HG02840 (cell line): ENCODE measurements around the gene FES.
"Not testable (repeated sequence)": the region's sequence is repeated elsewhere in the genome, so short reads cannot be mapped to it uniquely, and the experiment has no call there.

Experiments
- ATAC-seq: cut with Tn5 transposase; IDR thresholded peaks from one replicate; pipeline ENCODE4 v1.9.1; 2021; ENCODE audit warnings: mild to moderate bottlenecking, moderate library complexity, moderate number of reproducible peaks; ENCODE audit not compliant: unreplicated experiment, low FRiP score

Gene FES

DNA sequence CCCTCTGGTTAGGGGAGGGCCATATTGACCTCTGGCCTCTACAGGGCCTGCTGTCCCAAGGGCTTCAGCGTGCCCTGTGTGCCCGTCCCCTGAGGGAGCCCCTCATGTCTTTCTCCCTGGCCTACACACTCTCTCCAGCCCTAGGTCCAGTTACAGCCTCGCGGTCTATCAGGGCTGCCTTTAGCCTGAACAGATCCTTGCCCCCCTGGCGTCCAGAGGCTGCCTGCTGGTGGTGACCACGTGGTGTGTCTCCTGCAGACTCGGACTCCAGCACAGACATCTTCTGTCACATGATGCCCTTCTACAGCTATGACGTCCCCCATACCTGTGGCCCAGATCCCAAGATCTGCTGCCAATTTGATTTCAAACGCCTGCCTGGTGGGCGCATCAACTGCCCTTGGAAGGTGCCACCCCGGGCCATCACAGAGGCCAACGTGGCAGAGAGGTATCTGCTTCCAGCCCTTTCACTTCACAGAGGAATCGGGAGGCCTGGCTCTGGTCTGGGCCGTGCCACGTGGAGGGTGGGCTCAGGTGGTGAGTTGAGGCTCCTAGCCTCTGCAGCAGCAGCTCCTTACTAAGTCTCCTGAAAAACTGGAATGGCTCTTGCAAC, 22.9 kb downstream of the FES start:
- ATAC-seq = no peak

DNA sequence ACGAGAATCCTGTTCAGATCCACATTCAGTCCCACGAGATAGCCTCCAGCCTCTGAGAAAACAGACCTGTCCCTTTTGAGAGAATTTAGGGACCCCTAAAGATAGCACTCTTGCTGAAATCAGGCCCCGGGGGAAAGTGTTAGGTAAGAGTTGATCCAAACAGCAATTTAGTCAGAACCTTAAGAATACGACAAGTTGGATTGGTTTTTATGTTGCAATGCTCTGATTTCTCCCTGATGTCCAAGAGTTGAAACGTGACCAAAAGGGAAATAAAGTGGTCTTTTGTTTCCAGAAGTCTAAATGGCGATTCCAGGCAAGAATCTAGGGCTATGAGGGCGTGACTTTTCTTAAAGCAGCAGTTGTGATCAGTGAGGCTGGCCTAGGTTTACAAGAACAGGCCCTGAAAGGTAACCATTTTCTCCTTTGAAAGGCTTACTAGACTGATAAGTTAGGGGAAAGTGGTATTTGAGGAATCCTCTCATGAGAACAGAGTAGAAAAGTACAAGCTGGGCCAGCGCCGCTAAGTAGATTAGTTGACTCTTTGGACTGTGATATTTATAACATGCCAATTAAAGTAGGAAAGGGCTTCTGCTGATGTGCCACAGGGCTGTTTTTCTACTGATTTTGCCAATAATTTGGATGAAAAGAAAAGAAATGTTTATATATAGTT, 23.7 kb downstream of the FES start:
- ATAC-seq = no peak

DNA sequence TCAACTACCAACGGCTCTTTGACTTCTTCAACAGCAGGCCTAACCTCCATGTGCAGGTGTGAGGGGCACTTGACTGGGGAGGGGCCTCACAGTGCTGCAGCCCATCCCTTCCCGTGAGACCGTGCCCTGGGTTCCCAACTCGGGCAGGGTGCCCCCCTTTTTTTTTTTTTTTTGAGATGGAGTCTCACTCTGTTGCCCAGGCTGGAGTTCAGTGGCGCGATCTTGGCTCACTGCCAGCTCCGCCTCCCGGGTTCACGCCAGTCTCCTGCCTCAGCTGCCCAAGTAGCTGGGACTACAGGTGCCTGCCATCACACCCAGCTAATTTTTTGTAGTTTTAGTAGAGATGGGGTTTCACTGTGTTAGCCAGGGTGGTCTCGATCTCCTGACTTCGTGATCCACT, 25.1 kb downstream of the FES start:
- ATAC-seq = not testable (repeated sequence)

DNA sequence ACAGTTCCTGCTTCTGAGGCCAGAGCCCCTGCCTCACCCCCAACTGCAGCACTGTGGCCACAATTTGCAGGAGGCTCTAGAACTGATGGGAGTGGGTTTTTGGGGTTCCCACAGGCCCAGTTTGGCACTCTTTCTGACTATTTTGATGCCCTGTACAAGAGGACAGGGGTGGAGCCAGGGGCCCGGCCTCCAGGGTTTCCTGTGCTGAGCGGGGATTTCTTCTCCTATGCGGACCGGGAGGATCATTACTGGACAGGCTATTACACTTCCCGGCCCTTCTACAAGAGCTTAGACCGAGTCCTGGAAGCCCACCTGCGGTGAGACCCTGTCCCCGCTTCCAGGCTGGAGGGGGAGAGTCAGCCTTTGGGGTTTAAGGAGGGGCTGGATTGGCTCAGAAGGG, 25.7 kb downstream of the FES start:
- no peak for ATAC-seq

DNA sequence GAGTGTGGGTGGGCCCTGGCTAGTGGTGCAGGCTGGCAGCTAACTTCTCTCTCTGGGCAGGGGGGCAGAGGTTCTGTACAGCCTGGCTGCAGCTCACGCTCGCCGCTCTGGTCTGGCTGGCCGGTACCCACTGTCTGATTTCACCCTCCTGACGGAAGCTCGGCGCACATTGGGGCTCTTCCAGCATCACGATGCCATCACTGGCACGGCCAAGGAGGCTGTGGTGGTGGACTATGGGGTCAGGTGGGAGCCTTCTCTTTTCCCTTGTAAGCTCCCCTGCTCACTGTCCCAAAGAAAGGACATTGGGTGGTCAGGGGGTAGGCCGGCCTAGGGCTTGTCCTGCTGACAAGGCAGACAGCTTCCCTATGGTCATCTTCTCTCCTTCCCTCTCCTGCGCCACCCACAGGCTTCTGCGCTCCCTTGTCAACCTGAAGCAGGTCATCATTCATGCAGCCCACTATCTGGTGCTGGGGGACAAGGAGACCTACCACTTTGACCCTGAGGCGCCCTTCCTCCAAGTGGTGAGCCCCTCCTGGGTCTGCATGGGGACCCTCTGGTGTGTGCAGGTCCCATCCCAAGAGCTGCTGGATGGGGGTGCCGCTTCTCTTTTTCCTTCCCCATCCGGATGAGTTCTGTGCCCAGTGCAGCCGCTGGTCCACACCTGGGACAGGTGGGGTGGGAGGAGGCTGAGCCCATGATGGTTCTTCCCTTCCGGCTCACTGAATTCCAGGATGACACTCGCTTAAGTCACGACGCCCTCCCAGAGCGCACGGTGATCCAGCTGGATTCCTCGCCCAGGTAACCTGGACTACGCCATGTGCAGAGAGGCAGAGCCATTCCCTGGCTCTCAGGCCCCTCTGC, 26.4 kb downstream of the FES start:
- no peak for ATAC-seq

DNA sequence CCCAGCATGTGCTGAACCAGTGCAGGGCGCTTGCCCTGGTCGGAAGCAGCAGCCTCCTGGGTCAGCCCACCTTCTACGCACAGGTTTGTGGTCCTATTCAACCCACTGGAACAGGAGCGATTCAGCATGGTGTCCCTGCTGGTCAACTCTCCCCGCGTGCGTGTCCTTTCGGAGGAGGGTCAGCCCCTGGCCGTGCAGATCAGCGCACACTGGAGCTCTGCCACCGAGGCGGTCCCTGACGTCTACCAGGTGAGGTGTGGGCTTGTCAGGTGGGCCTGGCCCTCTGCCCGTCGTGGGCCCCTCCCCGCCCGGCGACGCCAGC, 27.0 kb downstream of the FES start:
- ATAC-seq = no peak

DNA sequence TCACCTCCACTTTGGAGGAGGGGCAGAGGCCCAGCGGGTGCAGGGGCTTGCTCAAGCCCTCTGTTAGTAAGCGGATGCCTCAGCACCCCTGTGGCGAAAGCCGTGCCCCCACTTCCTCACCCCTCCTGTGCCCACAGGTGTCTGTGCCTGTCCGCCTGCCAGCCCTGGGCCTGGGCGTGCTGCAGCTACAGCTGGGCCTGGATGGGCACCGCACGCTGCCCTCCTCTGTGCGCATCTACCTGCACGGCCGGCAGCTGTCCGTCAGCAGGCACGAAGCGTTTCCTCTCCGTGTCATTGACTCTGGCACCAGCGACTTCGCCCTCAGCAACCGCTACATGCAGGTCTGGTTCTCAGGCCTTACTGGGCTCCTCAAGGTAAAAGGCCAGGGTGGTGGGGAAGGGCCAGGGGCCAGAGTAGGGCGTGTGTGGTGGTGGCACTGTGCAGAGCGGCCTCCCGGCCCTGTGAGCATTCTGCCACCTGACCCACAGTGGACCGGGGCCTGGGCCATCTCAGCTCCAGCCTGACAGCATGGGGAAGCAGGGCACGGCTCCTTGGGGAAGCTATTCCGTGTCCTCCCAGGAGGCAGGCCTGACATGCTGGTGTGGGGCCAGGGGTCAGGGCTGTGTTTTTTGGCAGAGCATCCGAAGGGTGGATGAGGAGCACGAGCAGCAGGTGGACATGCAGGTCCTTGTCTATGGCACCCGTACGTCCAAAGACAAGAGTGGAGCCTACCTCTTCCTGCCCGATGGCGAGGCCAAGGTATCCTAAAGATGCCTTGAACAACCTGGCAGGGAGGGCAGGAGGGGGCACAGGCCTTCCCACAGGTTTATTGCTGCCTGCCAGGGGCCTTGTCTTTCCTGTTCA, 27.8 kb downstream of the FES start:
- ATAC-seq = no peak

DNA sequence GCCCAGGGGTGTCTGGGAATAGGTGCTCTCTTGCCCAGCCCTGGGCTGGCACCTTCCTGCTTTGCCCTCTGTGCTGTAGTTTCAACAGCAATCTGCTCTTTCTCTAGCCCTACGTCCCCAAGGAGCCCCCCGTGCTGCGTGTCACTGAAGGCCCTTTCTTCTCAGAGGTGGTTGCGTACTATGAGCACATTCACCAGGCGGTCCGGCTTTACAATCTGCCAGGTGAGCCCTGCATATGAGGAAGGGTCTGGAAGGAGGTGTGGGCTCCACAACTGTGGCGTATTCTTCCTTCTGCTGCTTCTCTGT, 28.4 kb downstream of the FES start:
- no peak for ATAC-seq

DNA sequence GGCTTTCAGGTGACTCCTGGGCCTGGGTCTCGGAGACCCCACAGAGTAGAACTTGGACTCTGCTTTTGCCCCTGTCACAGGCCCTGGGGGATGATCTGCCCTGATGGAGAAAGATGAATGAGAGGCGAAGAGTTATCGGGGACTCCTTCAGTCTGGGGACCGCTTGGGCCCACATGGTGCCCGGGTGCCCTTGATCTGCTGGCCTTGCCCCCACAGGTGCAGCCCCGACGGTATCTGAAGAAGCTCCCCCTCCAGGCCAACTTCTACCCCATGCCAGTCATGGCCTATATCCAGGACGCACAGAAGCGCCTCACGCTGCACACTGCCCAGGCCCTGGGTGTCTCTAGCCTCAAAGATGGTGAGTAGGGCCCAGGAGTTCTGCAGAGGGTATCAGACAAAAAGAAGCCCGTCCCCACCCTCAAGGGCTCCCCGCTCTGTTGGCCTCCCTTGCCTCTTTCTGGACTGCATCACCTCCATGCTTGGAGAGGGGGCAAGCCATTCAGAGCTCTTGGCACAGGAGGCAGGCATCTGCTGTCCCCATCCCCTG, 29.2 kb downstream of the FES start:
- ATAC-seq = no peak

DNA sequence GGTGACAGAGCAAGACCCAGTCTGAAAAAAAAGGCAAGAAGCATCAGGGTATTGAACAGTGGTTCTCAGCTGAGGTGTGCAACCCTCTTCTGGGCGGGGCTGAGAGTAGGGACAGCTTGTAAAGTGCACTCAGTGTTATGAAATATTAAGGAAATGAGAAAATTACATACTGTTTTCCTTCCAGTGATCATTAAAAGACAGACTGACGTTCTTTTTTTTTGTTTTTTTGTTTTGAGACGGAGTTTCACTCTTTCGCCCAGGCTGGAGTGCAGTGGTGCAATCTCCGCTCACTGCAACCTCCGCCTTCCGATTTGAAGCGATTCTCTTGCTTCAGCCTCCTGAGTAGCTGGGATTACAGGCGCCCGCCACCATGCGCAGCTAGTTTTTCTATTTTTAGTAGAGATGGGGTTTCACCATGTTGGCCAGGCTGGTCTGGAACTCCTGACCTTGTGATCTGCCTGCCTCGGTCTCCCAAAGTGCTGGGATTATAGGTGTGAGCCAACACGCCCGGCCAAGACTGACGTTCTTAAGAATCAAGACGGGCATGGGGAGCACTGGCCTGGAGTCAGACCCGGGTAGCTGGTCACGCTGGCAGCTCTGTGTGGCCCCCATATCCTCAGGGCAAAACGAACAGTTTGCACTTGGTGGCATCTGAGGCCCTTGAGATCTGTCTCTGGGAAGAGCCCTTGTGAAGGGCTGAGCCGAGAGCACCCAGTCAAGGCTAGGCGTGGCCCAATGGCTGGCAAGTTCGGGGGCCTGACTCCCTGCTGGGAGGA, 30.2 kb downstream of the FES start:
- no peak for ATAC-seq

DNA sequence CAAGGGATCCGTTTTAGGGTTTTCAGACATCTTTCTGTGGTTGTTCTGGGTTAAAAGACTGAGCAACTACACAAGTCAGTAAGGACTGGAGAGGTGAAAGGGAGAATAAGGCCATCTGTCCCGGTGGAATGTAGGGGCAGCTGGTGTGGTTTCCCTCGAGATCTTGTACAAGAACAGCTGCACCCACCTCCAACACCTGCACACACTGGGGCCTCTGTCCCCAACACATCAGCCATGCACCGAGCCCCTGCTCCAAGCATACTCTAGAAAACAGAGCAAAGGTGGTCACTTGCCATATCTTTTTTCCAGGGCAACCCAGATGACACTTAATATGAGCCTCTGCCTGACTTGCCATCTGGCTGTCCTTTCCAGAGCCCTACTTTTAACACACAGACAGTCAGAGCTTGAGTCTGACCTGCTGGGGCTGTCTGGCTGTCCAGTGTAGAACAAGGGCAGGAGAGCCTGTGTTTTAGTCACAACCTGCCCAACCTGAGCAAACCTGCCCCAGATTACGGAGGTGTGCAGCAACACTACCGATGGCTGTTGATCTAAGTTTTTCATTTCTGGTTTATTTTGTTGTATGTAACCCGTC, 31.0 kb downstream of the FES start:
- no peak for ATAC-seq

DNA sequence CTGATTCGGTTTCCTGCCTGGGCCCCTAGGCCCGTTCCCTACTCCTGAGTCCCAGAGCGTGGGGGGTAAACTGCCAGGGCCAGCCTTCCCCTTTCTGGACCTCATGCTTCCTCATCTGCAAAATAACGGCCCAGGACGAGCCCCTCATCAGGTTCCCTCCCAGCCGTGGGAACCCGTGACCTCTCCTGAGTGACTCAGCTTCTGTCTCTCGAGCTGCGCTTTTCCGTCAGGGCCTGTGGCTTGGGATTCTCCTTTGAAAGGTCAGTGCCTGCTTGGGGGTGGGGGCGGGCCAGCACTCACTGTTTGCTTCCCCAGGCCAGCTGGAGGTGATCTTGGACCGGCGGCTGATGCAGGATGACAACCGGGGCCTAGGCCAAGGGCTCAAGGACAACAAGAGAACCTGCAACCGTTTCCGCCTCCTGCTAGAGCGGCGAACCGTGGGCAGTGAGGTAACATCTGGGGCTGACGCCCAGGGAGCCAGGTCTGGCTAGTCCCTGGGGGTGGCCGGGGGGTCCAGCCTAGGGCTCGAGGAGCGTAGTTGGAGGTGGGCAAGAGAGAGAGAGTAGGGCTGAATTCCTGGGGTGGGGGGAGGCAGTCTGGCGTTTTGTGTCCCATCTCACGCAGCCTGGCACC, 31.6 kb downstream of the FES start:
- ATAC-seq = no peak

DNA sequence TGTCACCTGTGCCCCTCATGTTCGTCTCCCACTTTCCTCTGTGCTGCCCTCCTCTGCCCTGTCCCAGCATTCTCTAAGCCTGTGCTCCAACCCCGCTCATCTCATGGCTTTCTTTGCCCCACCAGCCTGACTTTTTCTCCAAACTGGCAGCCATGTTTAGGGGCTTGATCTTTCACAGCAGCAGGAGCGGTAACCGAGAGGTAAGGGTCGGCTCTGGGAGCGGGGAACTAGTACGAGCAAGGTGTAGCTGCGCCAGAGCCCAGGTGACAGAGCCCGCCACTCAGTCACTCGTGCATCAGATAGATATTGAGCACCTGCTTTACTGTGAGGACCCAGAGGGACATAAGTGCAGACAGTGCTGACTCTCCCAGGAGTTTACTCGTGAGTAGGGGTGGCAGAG, 32.2 kb downstream of the FES start:
- no peak for ATAC-seq

DNA sequence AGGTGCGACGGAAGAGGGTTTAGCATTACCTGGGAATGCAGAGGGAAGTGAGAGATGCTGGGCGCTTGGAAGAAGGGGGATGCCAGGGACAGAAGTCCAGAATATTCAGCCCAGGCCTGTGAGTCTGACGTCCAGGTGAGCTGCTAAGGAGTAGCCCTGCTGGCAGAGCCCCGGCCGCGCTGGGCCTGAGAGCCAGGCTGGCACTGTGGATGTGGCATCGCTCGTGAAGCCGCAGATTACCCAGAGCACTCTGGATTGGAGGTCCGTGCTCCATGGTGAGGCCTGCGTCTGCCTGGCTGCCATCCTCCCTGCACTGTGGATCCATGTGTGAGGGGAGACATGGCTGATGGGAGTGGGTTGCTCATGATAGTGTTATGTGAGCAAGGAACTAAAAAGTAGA, 33.3 kb downstream of the FES start:
- ATAC-seq = no peak

DNA sequence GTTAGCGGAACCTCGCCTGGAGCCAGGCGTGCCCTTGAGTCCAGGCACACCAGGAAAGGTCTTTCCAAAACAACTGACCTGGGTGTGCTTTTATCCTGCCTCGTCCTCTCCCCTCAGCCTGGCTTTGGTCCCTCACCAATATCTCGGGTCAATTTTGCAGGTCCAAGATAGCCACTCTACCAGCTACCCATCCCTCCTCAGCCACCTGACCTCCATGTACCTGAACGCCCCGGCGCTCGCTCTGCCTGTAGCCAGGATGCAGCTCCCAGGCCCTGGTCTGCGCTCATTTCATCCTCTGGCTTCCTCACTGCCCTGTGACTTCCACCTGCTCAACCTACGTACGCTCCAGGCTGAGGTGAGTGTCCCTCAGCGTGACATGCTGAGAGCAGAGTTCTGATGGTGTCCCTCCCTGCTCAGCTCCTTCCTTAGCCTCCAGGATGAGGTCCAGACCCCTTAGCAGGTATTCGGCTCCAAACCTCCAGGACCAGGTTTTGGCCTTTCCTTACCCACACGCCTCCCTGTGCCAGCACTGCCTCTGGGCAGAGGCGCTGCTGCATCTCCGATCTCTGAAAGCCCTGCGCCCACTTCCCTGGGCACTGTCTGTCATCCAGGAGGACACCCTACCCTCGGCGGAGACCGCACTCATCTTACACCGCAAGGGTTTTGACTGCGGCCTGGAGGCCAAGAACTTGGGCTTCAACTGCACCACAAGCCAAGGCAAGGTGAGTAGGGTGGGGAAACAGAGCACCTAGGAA, 33.9 kb downstream of the FES start:
- no peak for ATAC-seq

DNA sequence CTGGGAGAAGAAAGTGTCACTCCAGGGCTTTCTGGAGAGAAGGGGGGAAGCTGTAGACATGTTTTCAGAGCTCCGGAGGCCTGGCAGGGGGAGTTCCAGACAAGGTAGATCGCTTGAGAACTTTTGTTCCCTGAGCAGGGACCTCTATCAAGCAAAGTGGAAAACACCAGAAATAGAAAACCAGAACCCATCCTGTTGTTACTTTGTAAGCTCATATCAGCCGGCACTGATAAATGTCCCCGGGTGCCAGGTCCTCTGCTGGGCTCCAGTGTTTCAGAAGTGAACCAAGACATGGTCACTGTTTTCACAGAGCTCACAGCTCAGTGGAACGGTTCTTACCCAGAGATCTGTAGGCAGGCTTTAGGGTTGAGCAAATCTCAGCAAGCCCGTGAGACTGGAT, 34.5 kb downstream of the FES start:
- ATAC-seq = no peak

DNA sequence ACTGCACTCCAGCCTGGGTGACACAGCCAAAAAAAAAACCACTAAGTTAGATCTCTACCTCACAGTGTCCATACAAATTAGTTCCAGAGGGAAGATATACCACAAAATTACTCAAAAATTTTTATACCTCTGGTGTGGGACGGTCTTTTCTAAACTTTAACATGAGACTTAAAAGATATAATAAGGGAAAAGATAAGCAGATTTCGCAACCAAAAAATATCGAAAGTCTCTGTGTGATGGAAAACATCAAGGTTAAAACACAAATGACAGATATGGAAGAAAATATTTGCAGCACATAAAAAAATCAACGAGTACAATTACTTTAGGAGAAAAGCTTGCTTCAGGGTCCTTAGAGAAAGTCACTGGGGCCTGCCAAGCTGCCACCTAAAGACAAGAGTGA, 37.6 kb downstream of the FES start:
- no peak for ATAC-seq

DNA sequence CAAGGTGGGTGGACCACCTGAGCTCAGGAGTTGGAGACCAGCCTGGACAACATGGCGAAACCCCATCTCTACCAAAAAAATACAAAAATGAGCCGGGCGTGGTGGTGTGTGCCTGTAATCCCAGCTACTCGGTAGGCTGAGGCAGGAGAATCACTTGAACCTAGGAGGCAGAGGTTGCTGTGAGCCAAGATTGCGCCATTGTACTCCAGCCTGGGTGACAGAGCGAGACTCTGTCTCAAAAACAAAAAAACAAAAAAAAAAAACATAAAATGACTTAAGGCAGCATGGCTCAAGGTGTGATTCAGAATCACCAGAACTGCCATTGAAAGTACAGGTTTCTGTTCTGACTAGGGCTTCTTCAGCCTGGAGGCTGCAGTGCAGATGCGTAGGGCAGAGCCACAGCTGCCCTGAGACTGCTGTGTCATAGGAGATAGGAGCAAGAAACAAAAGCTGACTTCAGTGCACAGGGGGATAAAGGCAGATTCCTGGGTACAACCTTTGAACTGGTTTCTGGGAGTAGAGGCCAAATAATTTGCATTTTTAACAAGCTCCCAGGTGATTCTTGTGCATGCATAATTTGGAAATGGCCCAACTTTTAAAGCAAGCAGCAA, 38.5 kb downstream of the FES start:
- ATAC-seq = peak; percentile 51
